Fibroblast of pulmonary artery (primary cell): ENCODE measurements around the gene NOC2L.
A peak's percentile ranks its signal among the peaks of the same experiment; 100 is the strongest.

Source experiments
- DNase-seq: peaks from one replicate; pipeline ENCODE4 v3.0.0-alpha.2; 2010; ENCODE audit warnings: low read depth
- H3K4me3 ChIP-seq: replicated peaks from 2 replicates; pipeline ENCODE4 v1.5.1; 2011; ENCODE audit warnings: low read depth, mild to moderate bottlenecking, control low read depth, low read length, moderate library complexity
- CTCF ChIP-seq: IDR thresholded peaks from 2 replicates; pipeline ENCODE4 v1.5.1; 2011; ENCODE audit warnings: mild to moderate bottlenecking, control low read depth, low read length, inconsistent platforms; ENCODE audit errors: missing control alignments

NOC2L gene

GRCh38 chr1:1003618-1004419 lies 44.8 kb upstream of the NOC2L start:
- no peak overlapping the region for H3K4me3 ChIP-seq
- no peak for DNase-seq
- TF ChIP-seq CTCF, result no peak

- no peak for TF ChIP-seq CTCF
- no peak for DNase-seq
- peak overlapping the region; percentile 70 for H3K4me3 ChIP-seq
Measured at GRCh38 chr1:1001057-1001783, 42.2 kb upstream of the NOC2L start.

GRCh38 chr1:1000357-1001056 lies 41.5 kb upstream of the NOC2L start:
- peak; percentile 93 for DNase-seq
- H3K4me3 ChIP-seq, result peak overlapping the region; percentile 70
- TF ChIP-seq CTCF, result no peak

- H3K4me3 ChIP-seq, result peak within 1 kb of the TSS; percentile 70
- no peak for TF ChIP-seq CTCF
- peak; percentile 94 for DNase-seq
Measured at GRCh38 chr1:999725-1000356, 40.8 kb upstream of the NOC2L start, which contains the start of gene HES4. TSS of gene HES4 (minus strand) at chr1:1000097. CDS start at chr1:999973, 124 bp downstream.

- no peak for DNase-seq
- H3K4me3 ChIP-seq, result peak overlapping the region; percentile 59
Measured at GRCh38 chr1:998995-999724, 40.1 kb upstream of the NOC2L start.

More at GRCh38 chr1:998995-999724, 40.1 kb upstream of the NOC2L start:
- no peak for TF ChIP-seq CTCF
